CD14-positive monocyte (primary cell): ENCODE data around the gene GALC. TPM values are rescaled to one million over a fixed set of nuclear protein-coding genes. Genes with fewer than 3 reads are reported as not detected.

Experiments
- DNase-seq, 3 donors: peaks; one replicate each; pipeline ENCODE4 v3.0.0-alpha.2; 2011 to 2022
- H2AFZ ChIP-seq: 2 replicates; pipeline ENCODE4 v1.6.0; 2012; ENCODE audit warnings: mild to moderate bottlenecking, low read depth, low read length, inconsistent platforms; ENCODE audit not compliant: insufficient read depth, poor library complexity, severe bottlenecking
- H3K27ac ChIP-seq, 2 donors: 1 replicate in 1 of 2; 2 replicates in 1 of 2; pipeline ENCODE4 v1.5.1; 2012 to 2013; ENCODE audit warnings: low read length in 2 of 2, control low read depth in 1 of 2, inconsistent platforms in 1 of 2, low read depth in 1 of 2, mild to moderate bottlenecking in 1 of 2
- H3K27me3 ChIP-seq, 2 donors: one replicate each; pipeline versions ENCODE4 v1.6.0 to v1.6.1; 2011 to 2013; ENCODE audit warnings: low read length in 2 of 2; ENCODE audit not compliant: control insufficient read depth in 2 of 2, insufficient read depth in 2 of 2
- H3K36me3 ChIP-seq, 2 donors: replicated peaks in 1 of 2; 1 replicate in 1 of 2; 2 replicates in 1 of 2; pipeline versions ENCODE4 v1.5.1 to v1.6.1; 2012 to 2013; ENCODE audit warnings: low read length in 2 of 2, control low read depth in 1 of 2, inconsistent platforms in 1 of 2, mild to moderate bottlenecking in 1 of 2; ENCODE audit not compliant: insufficient read depth in 2 of 2, control insufficient read depth in 1 of 2
- H3K4me1 ChIP-seq, 2 donors: 1 replicate in 1 of 2; 2 replicates in 1 of 2; pipeline versions ENCODE4 v1.5.1 to v1.6.1; 2012 to 2013; ENCODE audit warnings: low read length in 2 of 2, control low read depth in 1 of 2, inconsistent platforms in 1 of 2, mild to moderate bottlenecking in 1 of 2, moderate library complexity in 1 of 2; ENCODE audit not compliant: insufficient read depth in 2 of 2, control insufficient read depth in 1 of 2
- H3K4me2 ChIP-seq: replicated peaks from 2 replicates; pipeline ENCODE3; 2012; ENCODE audit warnings: low read length, moderate library complexity, mild to moderate bottlenecking; ENCODE audit not compliant: poor library complexity, severe bottlenecking; ENCODE audit errors: extremely low read depth
- H3K4me3 ChIP-seq, 3 experiments: fragments of 200-600 bp in 1 of 3; sonication (generic) in 1 of 3; replicated peaks in 1 of 3; 1 replicate in 2 of 3; 2 replicates in 1 of 3; pipeline ENCODE4 v1.5.1; 2011 to 2013; ENCODE audit warnings: low read length in 3 of 3, mild to moderate bottlenecking in 3 of 3, control low read depth in 2 of 3, low read depth in 2 of 3, inconsistent platforms in 1 of 3, moderate library complexity in 1 of 3
- H3K79me2 ChIP-seq: 2 replicates; pipeline ENCODE4 v1.6.0; 2012; ENCODE audit warnings: mild to moderate bottlenecking, control low read depth, inconsistent platforms, low read length, moderate library complexity; ENCODE audit not compliant: insufficient read depth
- H3K9ac ChIP-seq: 2 replicates; pipeline ENCODE4 v1.6.0; 2017; ENCODE audit warnings: low read length, mild to moderate bottlenecking; ENCODE audit not compliant: insufficient read depth, poor library complexity, severe bottlenecking
- H3K9me3 ChIP-seq, 2 donors: replicated peaks in 1 of 2; 1 replicate in 1 of 2; 2 replicates in 1 of 2; pipeline versions ENCODE4 v1.5.1 to v1.6.1; 2012 to 2013; ENCODE audit warnings: low read length in 2 of 2, control low read depth in 1 of 2; ENCODE audit not compliant: control insufficient read depth in 1 of 2, insufficient read depth in 1 of 2
- H4K20me1 ChIP-seq: 2 replicates; pipeline ENCODE4 v1.6.0; 2012; ENCODE audit warnings: mild to moderate bottlenecking, low read length, control low read depth, moderate library complexity; ENCODE audit not compliant: insufficient read depth
- H3K27ac Mint-ChIP-seq, 7 donors: one replicate each; pipeline ENCODE4 v1.8.0; 2020; ENCODE audit warnings: mild to moderate bottlenecking in 7 of 7, mixed read lengths in 7 of 7, moderate library complexity in 6 of 7, inconsistent platforms in 2 of 7
- H3K27me3 Mint-ChIP-seq, 3 donors: one replicate each; pipeline ENCODE4 v1.8.0; 2021 to 2022; ENCODE audit warnings: low read depth in 3 of 3, mild to moderate bottlenecking in 3 of 3, mixed read lengths in 3 of 3, moderate library complexity in 3 of 3, inconsistent platforms in 1 of 3
- H3K36me3 Mint-ChIP-seq, 2 donors: one replicate each; pipeline ENCODE4 v1.8.0; 2020; ENCODE audit warnings: mixed read lengths in 2 of 2, inconsistent platforms in 1 of 2, mild to moderate bottlenecking in 1 of 2
- H3K4me1 Mint-ChIP-seq: one replicate; pipeline ENCODE4 v1.8.0; 2020; ENCODE audit warnings: mild to moderate bottlenecking, mixed read lengths
- H3K4me3 Mint-ChIP-seq, 2 donors: one replicate each; pipeline ENCODE4 v1.8.0; 2020; ENCODE audit warnings: mild to moderate bottlenecking in 2 of 2, mixed read lengths in 2 of 2, moderate library complexity in 1 of 2
- H3K9me3 Mint-ChIP-seq, 7 donors: one replicate each; pipeline ENCODE4 v1.8.0; 2020 to 2022; ENCODE audit warnings: mixed read lengths in 7 of 7, mild to moderate bottlenecking in 6 of 7, moderate library complexity in 6 of 7, inconsistent platforms in 2 of 7
- WGBS: methylation state at CpG from one replicate; pipeline ENCODE4 v1.1.5; 2013; ENCODE audit warnings: missing lambda C conversion rate; ENCODE audit not compliant: insufficient coverage; 5-methylcytosine and 5-hydroxymethylcytosine counted together
- intact Hi-C, 2 donors: fragments of 100-400 bp; cut with micrococcal nuclease; formaldehyde crosslinking; loops; one replicate each; pipeline versions ENCODE4 v1.15.0 to v1.15.1; 2023
- polyA plus RNA-seq, 3 donors: library from polyadenylated mRNA; depleted of rRNA in 1 of 3; unstranded in 2 of 3; stranded (reverse) in 1 of 3; fragments of 300-500 nt in 2 of 3; fragments of >200 nt in 1 of 3; fragmentation: Illumina TruSeq in 2 of 3; gene quantifications; 1 replicate in 2 of 3; 2 replicates in 1 of 3; pipeline ENCODE4 v1.2.3, GENCODE V29; 2012 to 2021
- TF ChIP-seq, protein P1 (sequence below): fragments of 200-600 bp; IDR thresholded peaks from one replicate; pipeline ENCODE4 v1.8.0; 2022; ENCODE audit warnings: antibody characterized with exemption, mild to moderate bottlenecking

GALC gene
- polyA plus RNA-seq, 3 donors, result 28.6 to 40.6 (median 33.8) TPM

DNA sequence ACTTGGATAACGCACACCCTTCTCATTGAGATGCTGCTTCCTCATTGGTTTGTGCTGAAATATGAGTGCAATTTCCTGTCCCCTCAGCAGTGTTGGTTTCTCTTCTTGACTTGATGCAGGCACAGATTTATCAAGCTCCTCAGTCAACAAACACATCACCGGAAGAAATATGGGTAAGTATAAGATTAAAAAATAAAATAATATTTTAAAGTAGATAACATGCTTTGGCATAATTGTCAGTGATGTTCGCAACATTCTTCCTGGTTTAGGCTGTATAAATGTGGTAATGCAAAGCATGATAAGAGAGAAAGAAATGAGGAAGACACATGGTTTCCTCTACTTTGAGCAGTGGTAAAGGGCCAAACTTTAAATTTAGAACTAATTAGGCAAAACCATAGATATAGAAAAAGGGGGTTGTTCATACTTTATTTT is 12.1 kb upstream of the GALC start, which contains the start of gene GPR65:
Gene GPR65, plus strand, starts transcription at position 86 of the 432 bp plus-strand sequence. CDS start 5,713 bp downstream, outside the sequence.
- Histone ChIP-seq H3K9ac (peak within 1 kb of the TSS; percentile 66), H3K4me2 (peak within 1 kb of the TSS; percentile 72), H3K36me3 (peaks cover under 1 to 5% of the 10 kb centered on the region in 2 donors), H4K20me1 (peaks cover 6% of the 10 kb centered on the region), H3K79me2 (peaks cover 63% of the 10 kb centered on the region), H3K27ac (peak within 1 kb of the TSS; percentile 79 to 89), H2AFZ (no peak within 1 kb of the TSS), H3K9me3 (no peaks in the 10 kb centered on the region), H3K4me3 (peak within 1 kb of the TSS; percentile 63 to 99 (median 86)), H3K4me1 (peaks cover 58 to 81% of the 10 kb centered on the region in 2 donors), H3K27me3 (no peaks in the 10 kb centered on the region)
- intact Hi-C loops, result loop anchor here in 1 of 2 donors (10.0 kb wide), 1 partner anchor 380 kb away; the partner anchor contains the start of gene SPATA7
- DNase-seq, result peak; percentile 69 to 81 (median 79)
- whole genome bisulfite sequencing, result no CpG with 5 or more reads among the region's 3 CpGs
- Mint-ChIP-seq H3K36me3 (peaks cover 18 to 23% of the 10 kb centered on the region in 2 donors), H3K27me3 (peaks cover 0 to 1% (median 0%) of the 10 kb centered on the region in 3 donors), H3K4me1 (peaks cover 74% of the 10 kb centered on the region), H3K4me3 (peak within 1 kb of the TSS; percentile 70 to 91), H3K27ac (peak within 1 kb of the TSS; percentile 90 to 96 (median 93)), H3K9me3 (peaks cover 0 to 2% (median 0%) of the 10 kb centered on the region in 7 donors)
- TF ChIP-seq, protein P1, sequence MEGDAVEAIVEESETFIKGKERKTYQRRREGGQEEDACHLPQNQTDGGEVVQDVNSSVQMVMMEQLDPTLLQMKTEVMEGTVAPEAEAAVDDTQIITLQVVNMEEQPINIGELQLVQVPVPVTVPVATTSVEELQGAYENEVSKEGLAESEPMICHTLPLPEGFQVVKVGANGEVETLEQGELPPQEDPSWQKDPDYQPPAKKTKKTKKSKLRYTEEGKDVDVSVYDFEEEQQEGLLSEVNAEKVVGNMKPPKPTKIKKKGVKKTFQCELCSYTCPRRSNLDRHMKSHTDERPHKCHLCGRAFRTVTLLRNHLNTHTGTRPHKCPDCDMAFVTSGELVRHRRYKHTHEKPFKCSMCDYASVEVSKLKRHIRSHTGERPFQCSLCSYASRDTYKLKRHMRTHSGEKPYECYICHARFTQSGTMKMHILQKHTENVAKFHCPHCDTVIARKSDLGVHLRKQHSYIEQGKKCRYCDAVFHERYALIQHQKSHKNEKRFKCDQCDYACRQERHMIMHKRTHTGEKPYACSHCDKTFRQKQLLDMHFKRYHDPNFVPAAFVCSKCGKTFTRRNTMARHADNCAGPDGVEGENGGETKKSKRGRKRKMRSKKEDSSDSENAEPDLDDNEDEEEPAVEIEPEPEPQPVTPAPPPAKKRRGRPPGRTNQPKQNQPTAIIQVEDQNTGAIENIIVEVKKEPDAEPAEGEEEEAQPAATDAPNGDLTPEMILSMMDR, result no peak

DNA sequence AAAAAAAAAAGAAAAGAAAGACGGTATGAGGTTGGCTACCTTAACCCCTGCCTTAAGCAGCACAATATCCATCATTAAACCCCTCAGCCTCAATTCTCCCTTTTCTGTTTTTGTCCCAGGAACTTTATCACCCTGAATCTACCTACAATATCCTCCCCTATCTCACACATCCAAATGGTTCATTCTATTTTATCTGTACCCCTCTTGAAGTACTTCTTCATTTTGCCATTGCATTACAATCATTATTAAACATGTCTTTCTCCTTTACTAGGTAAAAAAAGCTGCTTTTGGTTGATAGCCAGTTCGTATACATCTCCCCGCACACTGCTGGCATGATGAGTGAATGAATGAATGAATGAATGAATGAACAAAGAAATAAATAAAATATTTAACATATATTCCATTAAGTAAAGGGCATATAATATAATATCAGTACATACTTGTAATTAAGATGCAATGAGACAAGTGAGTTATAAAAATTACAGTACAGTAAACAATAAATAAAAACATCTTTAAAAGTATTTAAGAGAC is 11.6 kb upstream of the GALC start:
- peak overlapping the region; percentile 63 to 99 (median 86) for H3K4me3 ChIP-seq
- H2AFZ ChIP-seq, result no peak overlapping the region
- Mint-ChIP-seq H3K36me3 (peaks cover 16 to 20% of the 10 kb centered on the region in 2 donors), H3K4me3 (peak overlapping the region; percentile 70 to 91), H3K9me3 (peaks cover 0 to 2% (median 0%) of the 10 kb centered on the region in 7 donors), H3K4me1 (peaks cover 76% of the 10 kb centered on the region), H3K27ac (peak overlapping the region; percentile 90 to 96 (median 92)), H3K27me3 (peaks cover 0 to 1% (median 0%) of the 10 kb centered on the region in 3 donors)
- peak overlapping the region; percentile 72 for H3K4me2 ChIP-seq
- WGBS, result no CpG with 5 or more reads among the region's 3 CpGs
- peaks cover 6% of the 10 kb centered on the region for H4K20me1 ChIP-seq
- H3K79me2 ChIP-seq, result peaks cover 58% of the 10 kb centered on the region
- intact Hi-C loops, result loop anchor here in 1 of 2 donors (10.0 kb wide), 1 partner anchor 380 kb away; the partner anchor contains the start of gene SPATA7
- H3K9ac ChIP-seq, result peak overlapping the region; percentile 66
- H3K9me3 ChIP-seq, result no peaks in the 10 kb centered on the region
- no peaks in the 10 kb centered on the region for H3K27me3 ChIP-seq
- H3K4me1 ChIP-seq, result peaks cover 63 to 83% of the 10 kb centered on the region in 2 donors
- TF ChIP-seq, protein P1, result no peak
- H3K36me3 ChIP-seq, result peaks cover 0 to 4% of the 10 kb centered on the region in 2 donors
- peak overlapping the region in 1 of 2 donors; percentile 89 for H3K27ac ChIP-seq
- no peak for DNase-seq
